ENCODE measurements around the gene CDH5. TPM values are rescaled to one million over a fixed set of nuclear protein-coding genes. Genes with fewer than 3 reads are reported as not detected.
"Not testable (repeated sequence)": the region's sequence is repeated elsewhere in the genome, so short reads cannot be mapped to it uniquely, and the experiment has no call there.

CDH5 gene
- total RNA-seq, 4 donors from 2014 or later, result 1.7 to 21.6 (median 8.0) TPM

- no peak for TF ChIP-seq POLR2A (IDR thresholded peaks at IDR 0.05)
- peak in 1 of 6 experiments; percentile 16 for TF ChIP-seq CTCF (IDR thresholded peaks at IDR 0.05)
- 61 to 74% methylated on average over 9 to 10 of the region's 11 CpGs for WGBS, 2 donors
- Histone ChIP-seq H3K4me3 (no peak overlapping the region), H3K4me1 (peaks cover 0 to 19% (median 3%) of the 10 kb centered on the region in 3 donors), H3K27me3 (no peaks in the 10 kb centered on the region), H3K27ac (no peak overlapping the region), H3K36me3 (no peaks in the 10 kb centered on the region), H3K9me3 (no peaks in the 10 kb centered on the region)
- intact Hi-C loops (cut with DNase I), result no loop called here
- no peak for DNase-seq
Observed at GRCh38 chr16:66324815-66325515, 41.5 kb upstream of the CDH5 start.

GRCh38 chr16:66325717-66326376, 40.6 kb upstream of the CDH5 start:
- no peaks in the 10 kb centered on the region for H3K9me3 ChIP-seq
- 54 to 56% methylated on average over 3 to 6 of the region's 8 CpGs for WGBS, 2 donors
- peaks cover 0 to 19% (median 3%) of the 10 kb centered on the region in 3 donors for H3K4me1 ChIP-seq
- H3K4me3 ChIP-seq, result no peak overlapping the region
- intact Hi-C loops (cut with DNase I), result no loop called here
- no peak for DNase-seq
- TF ChIP-seq CTCF (IDR thresholded peaks at IDR 0.05), result no peak
- no peak for TF ChIP-seq POLR2A (IDR thresholded peaks at IDR 0.05)
- H3K36me3 ChIP-seq, result no peaks in the 10 kb centered on the region
- H3K27me3 ChIP-seq, result no peaks in the 10 kb centered on the region
- no peak overlapping the region for H3K27ac ChIP-seq

- TF ChIP-seq POLR2A (IDR thresholded peaks at IDR 0.05) (no peak), CTCF (IDR thresholded peaks at IDR 0.05) (no peak)
- intact Hi-C loops (cut with DNase I), result no loop called here
- WGBS, 2 donors, result 57 to 100% methylated on average over 3 to 15 of the region's 17 CpGs
Observed at GRCh38 chr16:66326991-66327513, 39.4 kb upstream of the CDH5 start.

GRCh38 chr16:66328282-66328681, 38.2 kb upstream of the CDH5 start:
- no peaks in the 10 kb centered on the region for H3K36me3 ChIP-seq
- no peaks in the 10 kb centered on the region for H3K9me3 ChIP-seq
- peaks cover 0 to 10% (median 0%) of the 10 kb centered on the region in 4 donors for H3K27me3 ChIP-seq
- H3K27ac ChIP-seq, result no peak overlapping the region
- H3K4me1 ChIP-seq, result peaks cover 0 to 19% (median 3%) of the 10 kb centered on the region in 3 donors
- no peak overlapping the region for H3K4me3 ChIP-seq
- no peak for DNase-seq
- TF ChIP-seq POLR2A (IDR thresholded peaks at IDR 0.05) (no peak), CTCF (IDR thresholded peaks at IDR 0.05) (no peak)
- intact Hi-C loops (cut with DNase I), result no loop called here
- 79 to 92% methylated on average over 8 to 11 of the region's 11 CpGs for WGBS, 2 donors

More at GRCh38 chr16:66326991-66327513, 39.4 kb upstream of the CDH5 start:
- Histone ChIP-seq H3K4me3 (no peak overlapping the region), H3K36me3 (no peaks in the 10 kb centered on the region), H3K9me3 (no peaks in the 10 kb centered on the region), H3K27ac (no peak overlapping the region), H3K27me3 (no peaks in the 10 kb centered on the region), H3K4me1 (peaks cover 0 to 19% (median 3%) of the 10 kb centered on the region in 3 donors)
- no peak for DNase-seq

GRCh38 chr16:66331464-66331863, 35.0 kb upstream of the CDH5 start:
- H3K36me3 ChIP-seq; H3K4me3 ChIP-seq; H3K9me3 ChIP-seq; H3K27ac ChIP-seq; DNase-seq; intact Hi-C loops (cut with DNase I): not testable (repeated sequence)
- peaks cover 0 to 20% (median 3%) of the 10 kb centered on the region in 3 donors for H3K4me1 ChIP-seq
- peaks cover 0 to 17% (median 0%) of the 10 kb centered on the region in 4 donors for H3K27me3 ChIP-seq
- WGBS, 2 donors, result 48 to 78% methylated on average over 2 of the region's 2 CpGs

Data from esophagus squamous epithelium (tissue), 5 donors.